ENCODE results near the gene MIP. TPM values are rescaled to one million over a fixed set of nuclear protein-coding genes. Genes with fewer than 3 reads are reported as not detected.
A peak's percentile ranks its signal among the peaks of the same experiment; 100 is the strongest.

Gene MIP
- total RNA-seq, 1 donor from 2014 or later, result not detected

DNA sequence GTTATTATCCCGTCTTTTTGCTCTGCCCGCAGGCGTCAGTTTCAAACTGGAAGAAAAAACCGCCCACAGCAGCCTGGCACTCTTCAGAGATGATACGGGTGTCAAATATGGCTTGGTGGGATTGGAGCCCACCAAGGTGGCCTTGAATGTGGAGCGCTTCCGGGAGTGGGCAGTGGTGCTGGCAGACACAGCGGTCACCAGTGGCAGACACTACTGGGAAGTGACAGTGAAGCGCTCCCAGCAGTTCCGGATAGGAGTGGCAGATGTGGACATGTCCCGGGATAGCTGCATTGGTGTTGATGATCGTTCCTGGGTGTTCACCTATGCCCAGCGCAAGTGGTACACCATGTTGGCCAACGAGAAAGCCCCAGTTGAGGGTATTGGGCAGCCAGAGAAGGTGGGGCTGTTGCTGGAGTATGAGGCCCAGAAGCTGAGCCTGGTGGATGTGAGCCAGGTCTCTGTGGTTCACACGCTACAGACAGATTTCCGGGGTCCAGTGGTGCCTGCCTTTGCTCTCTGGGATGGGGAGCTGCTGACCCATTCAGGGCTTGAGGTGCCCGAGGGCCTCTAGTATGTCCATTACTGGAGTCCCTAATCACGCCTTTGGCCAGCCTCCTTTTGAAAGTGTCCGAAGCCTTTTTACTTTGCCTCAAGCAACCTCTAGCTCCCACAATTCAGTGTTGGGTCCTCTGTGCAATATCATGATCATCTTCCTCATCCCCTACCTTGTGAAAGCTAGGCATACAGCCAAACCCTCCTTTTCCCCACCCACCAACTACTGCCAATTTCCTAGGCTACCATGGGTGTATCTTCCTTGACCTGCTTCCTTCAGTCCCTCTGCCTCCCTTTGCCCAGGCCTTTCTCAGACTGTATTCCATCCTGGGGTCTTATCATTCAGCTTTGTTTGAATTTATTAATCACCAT is 14.8 kb upstream of the MIP start:
- no peaks in the 10 kb centered on the region for H3K9me3 Mint-ChIP-seq (ENCODE audit: low read depth)
- H3K4me1 Mint-ChIP-seq (ENCODE audit: low read depth), result peaks cover 7% of the 10 kb centered on the region

GRCh38 chr12:56468216-56469006 is 14.0 kb upstream of the MIP start, which contains the start of gene SPRYD4:
Gene SPRYD4, plus strand, starts transcription at chr12:56468578. Its CDS starts 14 bp downstream, at chr12:56468592.
- TF ChIP-seq, protein P1, sequence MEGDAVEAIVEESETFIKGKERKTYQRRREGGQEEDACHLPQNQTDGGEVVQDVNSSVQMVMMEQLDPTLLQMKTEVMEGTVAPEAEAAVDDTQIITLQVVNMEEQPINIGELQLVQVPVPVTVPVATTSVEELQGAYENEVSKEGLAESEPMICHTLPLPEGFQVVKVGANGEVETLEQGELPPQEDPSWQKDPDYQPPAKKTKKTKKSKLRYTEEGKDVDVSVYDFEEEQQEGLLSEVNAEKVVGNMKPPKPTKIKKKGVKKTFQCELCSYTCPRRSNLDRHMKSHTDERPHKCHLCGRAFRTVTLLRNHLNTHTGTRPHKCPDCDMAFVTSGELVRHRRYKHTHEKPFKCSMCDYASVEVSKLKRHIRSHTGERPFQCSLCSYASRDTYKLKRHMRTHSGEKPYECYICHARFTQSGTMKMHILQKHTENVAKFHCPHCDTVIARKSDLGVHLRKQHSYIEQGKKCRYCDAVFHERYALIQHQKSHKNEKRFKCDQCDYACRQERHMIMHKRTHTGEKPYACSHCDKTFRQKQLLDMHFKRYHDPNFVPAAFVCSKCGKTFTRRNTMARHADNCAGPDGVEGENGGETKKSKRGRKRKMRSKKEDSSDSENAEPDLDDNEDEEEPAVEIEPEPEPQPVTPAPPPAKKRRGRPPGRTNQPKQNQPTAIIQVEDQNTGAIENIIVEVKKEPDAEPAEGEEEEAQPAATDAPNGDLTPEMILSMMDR (IDR thresholded peaks at IDR 0.05; ENCODE audit: unreplicated experiment), result peak; percentile 27
- Mint-ChIP-seq H3K9me3 (ENCODE audit: low read depth) (no peaks in the 10 kb centered on the region), H3K27ac (peak within 1 kb of the TSS; percentile 98), H3K36me3 (ENCODE audit: insufficient read depth) (peaks cover 1% of the 10 kb centered on the region), H3K27me3 (peaks cover 2% of the 10 kb centered on the region), H3K4me3 (ENCODE audit: low read depth) (peak within 1 kb of the TSS; percentile 92), H3K4me1 (ENCODE audit: low read depth) (peaks cover 7% of the 10 kb centered on the region)
- peak; percentile 77 for DNase-seq (ENCODE audit: low spot score, unreplicated experiment)

More for the DNA sequence above, 14.8 kb upstream of the MIP start:
- Mint-ChIP-seq H3K27me3 (peaks cover 2% of the 10 kb centered on the region), H3K36me3 (ENCODE audit: insufficient read depth) (peaks cover 1% of the 10 kb centered on the region), H3K4me3 (ENCODE audit: low read depth) (peak overlapping the region; percentile 92), H3K27ac (peak overlapping the region; percentile 98)
- TF ChIP-seq, protein P1 (IDR thresholded peaks at IDR 0.05; ENCODE audit: unreplicated experiment), result no peak
- no peak for DNase-seq (ENCODE audit: low spot score, unreplicated experiment)

DNA sequence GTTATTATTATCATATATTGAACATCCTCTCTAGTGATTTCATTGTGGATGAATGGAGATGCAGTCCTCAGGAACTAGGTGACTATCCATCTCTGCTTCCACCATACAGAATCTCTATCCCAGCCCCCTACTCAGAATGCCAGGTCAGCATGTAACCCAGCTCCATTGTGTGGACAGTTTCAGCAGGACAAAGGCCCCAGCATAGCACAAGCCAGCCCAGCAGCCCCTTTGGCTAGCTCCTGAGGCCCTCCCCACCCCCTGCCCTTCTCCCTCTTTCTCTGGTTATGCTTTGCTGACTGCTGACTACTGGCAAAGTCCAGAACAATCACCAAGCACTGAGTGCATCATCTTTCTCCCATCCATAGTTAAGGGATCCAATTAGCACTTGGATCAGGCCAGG is 8.1 kb upstream of the MIP start:
- Mint-ChIP-seq H3K4me3 (ENCODE audit: low read depth) (no peak overlapping the region), H3K27me3 (peaks cover 2% of the 10 kb centered on the region), H3K27ac (no peak overlapping the region), H3K4me1 (ENCODE audit: low read depth) (no peaks in the 10 kb centered on the region), H3K36me3 (ENCODE audit: insufficient read depth) (no peaks in the 10 kb centered on the region), H3K9me3 (ENCODE audit: low read depth) (no peaks in the 10 kb centered on the region)
- TF ChIP-seq, protein P1 (IDR thresholded peaks at IDR 0.05; ENCODE audit: unreplicated experiment), result no peak
- no peak for DNase-seq (ENCODE audit: low spot score, unreplicated experiment)

- H3K27ac Mint-ChIP-seq, result no peak overlapping the region
- TF ChIP-seq, protein P1 (IDR thresholded peaks at IDR 0.05; ENCODE audit: unreplicated experiment), result no peak
- H3K27me3 Mint-ChIP-seq, result peaks cover 2% of the 10 kb centered on the region
- no peaks in the 10 kb centered on the region for H3K4me1 Mint-ChIP-seq (ENCODE audit: low read depth)
- H3K9me3 Mint-ChIP-seq (ENCODE audit: low read depth), result no peaks in the 10 kb centered on the region
- H3K4me3 Mint-ChIP-seq (ENCODE audit: low read depth), result no peak overlapping the region
- no peak for DNase-seq (ENCODE audit: low spot score, unreplicated experiment)
- no peaks in the 10 kb centered on the region for H3K36me3 Mint-ChIP-seq (ENCODE audit: insufficient read depth)
These were observed 7.0 kb upstream of the MIP start for GRCh38 chr12:56461235-56462159.
